HG03159 (cell line): ENCODE measurements around the gene VPS45.
"Not testable (repeated sequence)": the region's sequence is repeated elsewhere in the genome, so short reads cannot be mapped to it uniquely, and the experiment has no call there.

ENCODE experiments used
- ATAC-seq: cut with Tn5 transposase; IDR thresholded peaks from one replicate; pipeline ENCODE4 v1.9.1; 2021; ENCODE audit warnings: mild to moderate bottlenecking, moderate library complexity; ENCODE audit not compliant: unreplicated experiment

VPS45 gene

GRCh38 chr1:150185481-150185880, 117.9 kb downstream of the VPS45 start:
- no peak for ATAC-seq

- ATAC-seq = not testable (repeated sequence)
Measured at GRCh38 chr1:150186438-150186788, 118.8 kb downstream of the VPS45 start.

- no peak for ATAC-seq
Measured at GRCh38 chr1:150186789-150187559, 119.4 kb downstream of the VPS45 start.

- no peak for ATAC-seq
Measured at GRCh38 chr1:150187560-150187931, 120.0 kb downstream of the VPS45 start.

GRCh38 chr1:150192012-150192411, 124.4 kb downstream of the VPS45 start:
- ATAC-seq = no peak

GRCh38 chr1:150194381-150195031, 126.9 kb downstream of the VPS45 start:
- no peak for ATAC-seq
